SU-DHL-6 (cell line): Measurements from ENCODE around the gene MYORG.

Experiments used
- H2AFZ ChIP-seq: fragments of 200-600 bp; sonication (generic); 2 replicates; pipeline ENCODE4 v1.6.1; 2014; ENCODE audit warnings: low read depth, mild to moderate bottlenecking, moderate library complexity, mixed read lengths, antibody characterized with exemption, low read length; ENCODE audit not compliant: severe bottlenecking
- H3F3A ChIP-seq: fragments of 200-600 bp; shearing (Covaris generic); 2 replicates; pipeline ENCODE4 v1.6.0; 2016; ENCODE audit warnings: antibody characterized with exemption, mild to moderate bottlenecking; ENCODE audit not compliant: insufficient read depth
- H3K27ac ChIP-seq: fragments of 200-600 bp; sonication (generic); 2 replicates; pipeline ENCODE4 v1.5.1; 2016; ENCODE audit warnings: low read depth, mild to moderate bottlenecking, low read length, moderate library complexity, mixed read lengths
- H3K27me3 ChIP-seq: fragments of 200-600 bp; sonication (generic), shearing (Covaris generic); 2 replicates; pipeline ENCODE4 v1.6.0; 2014; ENCODE audit warnings: mild to moderate bottlenecking, low read length
- H3K36me3 ChIP-seq: fragments of 200-600 bp; sonication (generic); 2 replicates; pipeline ENCODE4 v1.6.1; 2014; ENCODE audit warnings: mild to moderate bottlenecking, low read length, mixed read lengths
- H3K4me2 ChIP-seq: fragments of 300-600, 200-600 bp; shearing (Covaris generic), sonication (generic); 2 replicates; pipeline ENCODE4 v1.6.0; 2014; ENCODE audit warnings: low read length, low read depth, mild to moderate bottlenecking; ENCODE audit not compliant: poor library complexity, severe bottlenecking
- H3K4me3 ChIP-seq: fragments of 200-600 bp; sonication (generic); 2 replicates; pipeline ENCODE4 v1.5.1; 2014; ENCODE audit warnings: antibody characterized with exemption, low read length, mild to moderate bottlenecking, mixed read lengths; ENCODE audit not compliant: insufficient read depth, poor library complexity, severe bottlenecking
- H3K79me2 ChIP-seq: fragments of 200-600 bp; sonication (generic); 2 replicates; pipeline ENCODE4 v1.6.1; 2014; ENCODE audit warnings: mild to moderate bottlenecking, low read length, moderate library complexity; ENCODE audit not compliant: insufficient read depth
- H3K9ac ChIP-seq: fragments of 200-600 bp; sonication (generic); 2 replicates; pipeline ENCODE4 v1.7.0; 2014; ENCODE audit warnings: mild to moderate bottlenecking, low read length
- H3K9me2 ChIP-seq: fragments of 200-600 bp; sonication (generic); replicated peaks from 2 replicates; pipeline ENCODE4 v1.6.1; 2014; ENCODE audit warnings: low read length; ENCODE audit not compliant: insufficient read depth
- H3K9me3 ChIP-seq: fragments of 200-600 bp; sonication (generic); 2 replicates; pipeline ENCODE4 v1.6.1; 2014; ENCODE audit warnings: low read length, mixed read lengths; ENCODE audit not compliant: insufficient read depth
- H4K20me1 ChIP-seq: fragments of 200-600 bp; sonication (generic); 2 replicates; pipeline ENCODE4 v1.6.1; 2014; ENCODE audit warnings: low read depth, mild to moderate bottlenecking, antibody characterized with exemption, low read length, moderate library complexity, mixed read lengths
- EZH2phosphoT487 ChIP-seq: fragments of 200-600 bp; sonication (generic), shearing (Covaris generic); conservative IDR thresholded peaks from 2 replicates; pipeline ENCODE4 v1.6.1; 2018; ENCODE audit warnings: mild to moderate bottlenecking, antibody characterized with exemption, low read length, moderate library complexity, mixed read lengths
- TF ChIP-seq, protein P1 (sequence below): fragments of 200-600 bp; sonication (generic); IDR thresholded peaks from one replicate; pipeline ENCODE4 v1.5.1; 2017; ENCODE audit warnings: antibody characterized with exemption, mild to moderate bottlenecking, low read length, moderate library complexity; ENCODE audit not compliant: insufficient read depth, poor library complexity, severe bottlenecking

Gene MYORG

DNA sequence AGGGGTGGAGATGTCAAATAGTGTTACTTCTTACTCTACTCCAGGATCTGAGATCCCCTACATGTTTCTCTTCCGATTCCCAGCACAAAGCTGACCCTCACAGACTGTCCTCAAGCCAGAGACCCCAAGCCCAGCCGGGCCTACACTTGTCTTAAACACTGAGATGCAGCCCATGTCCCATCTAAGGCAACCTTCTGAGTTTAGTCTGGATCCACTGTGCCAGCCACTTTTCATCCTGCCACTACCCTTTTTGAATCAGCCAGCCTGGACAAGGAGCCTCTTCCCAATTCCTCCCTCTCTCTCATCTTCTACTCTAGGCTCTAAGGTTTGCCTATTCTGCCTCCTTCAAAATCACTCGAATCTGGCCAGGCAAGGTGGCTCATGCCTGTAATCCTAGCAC lies 6.2 kb upstream of the MYORG start:
- TF ChIP-seq, protein P1, sequence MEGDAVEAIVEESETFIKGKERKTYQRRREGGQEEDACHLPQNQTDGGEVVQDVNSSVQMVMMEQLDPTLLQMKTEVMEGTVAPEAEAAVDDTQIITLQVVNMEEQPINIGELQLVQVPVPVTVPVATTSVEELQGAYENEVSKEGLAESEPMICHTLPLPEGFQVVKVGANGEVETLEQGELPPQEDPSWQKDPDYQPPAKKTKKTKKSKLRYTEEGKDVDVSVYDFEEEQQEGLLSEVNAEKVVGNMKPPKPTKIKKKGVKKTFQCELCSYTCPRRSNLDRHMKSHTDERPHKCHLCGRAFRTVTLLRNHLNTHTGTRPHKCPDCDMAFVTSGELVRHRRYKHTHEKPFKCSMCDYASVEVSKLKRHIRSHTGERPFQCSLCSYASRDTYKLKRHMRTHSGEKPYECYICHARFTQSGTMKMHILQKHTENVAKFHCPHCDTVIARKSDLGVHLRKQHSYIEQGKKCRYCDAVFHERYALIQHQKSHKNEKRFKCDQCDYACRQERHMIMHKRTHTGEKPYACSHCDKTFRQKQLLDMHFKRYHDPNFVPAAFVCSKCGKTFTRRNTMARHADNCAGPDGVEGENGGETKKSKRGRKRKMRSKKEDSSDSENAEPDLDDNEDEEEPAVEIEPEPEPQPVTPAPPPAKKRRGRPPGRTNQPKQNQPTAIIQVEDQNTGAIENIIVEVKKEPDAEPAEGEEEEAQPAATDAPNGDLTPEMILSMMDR, result no peak
- TF ChIP-seq EZH2phosphoT487, result no peak
- Histone ChIP-seq H3K27me3 (no peaks in the 10 kb centered on the region), H3K36me3 (no peaks in the 10 kb centered on the region), H3K79me2 (no peaks in the 10 kb centered on the region), H4K20me1 (no peaks in the 10 kb centered on the region), H3K4me2 (no peak overlapping the region), H3K9ac (no peak overlapping the region), H3K4me3 (no peak overlapping the region), H3K9me2 (no peaks in the 10 kb centered on the region), H3F3A (no peaks in the 10 kb centered on the region), H3K27ac (no peak overlapping the region), H3K9me3 (no peaks in the 10 kb centered on the region), H2AFZ (no peak overlapping the region)

DNA sequence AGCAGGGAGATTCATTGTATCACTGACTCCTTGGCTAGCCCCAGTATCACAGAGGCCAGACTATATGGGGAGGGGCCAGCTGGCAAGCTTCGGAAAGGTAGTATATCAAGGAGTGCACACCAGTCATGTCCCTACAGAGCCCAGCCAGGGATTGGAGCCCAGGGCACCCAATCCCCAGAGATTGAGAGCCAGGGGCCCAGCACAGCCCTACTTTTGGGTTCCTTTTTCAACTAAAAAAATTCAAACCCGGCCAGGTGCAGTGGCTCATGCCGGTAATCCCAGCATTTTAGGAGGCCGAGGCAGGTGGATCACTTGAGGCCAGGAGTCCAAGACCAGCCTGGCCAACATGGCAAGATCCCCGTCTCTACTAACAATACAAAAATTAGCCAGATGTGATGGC lies 5.4 kb upstream of the MYORG start:
- Histone ChIP-seq H3K9ac (no peak overlapping the region), H3K9me2 (no peaks in the 10 kb centered on the region), H4K20me1 (no peaks in the 10 kb centered on the region), H3K36me3 (no peaks in the 10 kb centered on the region), H2AFZ (no peak overlapping the region), H3K79me2 (no peaks in the 10 kb centered on the region), H3K9me3 (no peaks in the 10 kb centered on the region), H3K27ac (no peak overlapping the region), H3K27me3 (no peaks in the 10 kb centered on the region), H3F3A (no peaks in the 10 kb centered on the region), H3K4me3 (no peak overlapping the region), H3K4me2 (no peak overlapping the region)
- TF ChIP-seq, protein P1, result no peak
- no peak for TF ChIP-seq EZH2phosphoT487

DNA sequence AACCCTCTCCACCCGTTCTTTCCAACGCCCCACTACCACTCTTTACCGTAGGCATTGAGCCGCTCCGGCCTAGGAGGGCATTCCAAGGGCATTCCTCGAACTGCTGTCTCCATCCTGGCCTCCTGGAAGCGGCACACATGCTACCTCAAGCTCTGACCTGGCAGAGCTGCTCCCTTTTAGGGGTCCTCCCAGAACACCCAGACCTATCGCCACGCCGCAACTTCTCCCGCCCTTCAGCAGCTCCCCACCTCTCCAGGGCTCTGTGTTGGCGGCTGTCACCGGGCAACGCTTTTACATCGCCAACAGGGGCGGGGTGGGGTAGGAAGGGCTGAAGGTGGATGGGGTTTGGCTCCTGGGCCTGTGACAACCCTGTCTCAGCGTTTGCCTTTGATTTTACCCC lies 4.6 kb upstream of the MYORG start:
- Histone ChIP-seq H3K27me3 (no peaks in the 10 kb centered on the region), H3K9me2 (no peaks in the 10 kb centered on the region), H3K9ac (no peak overlapping the region), H3K9me3 (no peaks in the 10 kb centered on the region), H2AFZ (no peak overlapping the region), H3K4me3 (no peak overlapping the region), H3F3A (no peaks in the 10 kb centered on the region), H4K20me1 (no peaks in the 10 kb centered on the region), H3K79me2 (no peaks in the 10 kb centered on the region), H3K4me2 (no peak overlapping the region), H3K36me3 (no peaks in the 10 kb centered on the region), H3K27ac (no peak overlapping the region)
- TF ChIP-seq, protein P1, result no peak
- TF ChIP-seq EZH2phosphoT487, result no peak
